H1 (cell line): ENCODE results near the gene TNS1. TPM values are rescaled to one million over a fixed set of nuclear protein-coding genes. Genes with fewer than 3 reads are reported as not detected.

ENCODE experiments used
- CTCF ChIA-PET: fragments of 300-600 bp; sonication (Branson Sonifier 250); formaldehyde crosslinking; loops from one replicate; lab custom pipeline; 2021; ENCODE audit not compliant: partially characterized antibody; lab: Charles Lee
- POLR2A ChIA-PET: fragments of 300-600 bp; sonication (Branson Sonifier 250); formaldehyde crosslinking; loops from one replicate; lab custom pipeline; 2021; ENCODE audit warnings: inconsistent platforms; ENCODE audit not compliant: partially characterized antibody; lab: Charles Lee
- DNase-seq, 2 experiments: peaks; one replicate each; pipeline versions ENCODE4 v3.0.0 to v3.0.0-alpha.2; 2010 to 2022; ENCODE audit warnings: low spot score in 2 of 2, low read depth in 1 of 2, mixed read lengths in 1 of 2
- FAIRE-seq: peaks from 2 replicates; lab custom pipeline; 2011; peaks lifted over from hg19 to GRCh38; lab: Jason Lieb, UNC
- H2AFZ ChIP-seq: 2 replicates; pipeline ENCODE4 v1.8.1; 2012; ENCODE audit warnings: low read length, inconsistent platforms
- H2AK5ac ChIP-seq: 2 replicates; pipeline ENCODE4 v1.6.1; 2013; ENCODE audit warnings: low read depth, low read length
- H2BK120ac ChIP-seq: replicated peaks from 2 replicates; pipeline ENCODE3; 2013; ENCODE audit warnings: low read depth, low read length, inconsistent platforms
- H2BK12ac ChIP-seq: 2 replicates; pipeline ENCODE4 v1.6.1; 2013; ENCODE audit warnings: low read depth, low read length
- H2BK15ac ChIP-seq: 2 replicates; pipeline ENCODE4 v1.6.1; 2013; ENCODE audit warnings: low read length
- H2BK20ac ChIP-seq: 2 replicates; pipeline ENCODE4 v1.6.1; 2013; ENCODE audit warnings: low read length
- H2BK5ac ChIP-seq: 2 replicates; pipeline ENCODE4 v1.6.1; 2013; ENCODE audit warnings: low read depth, low read length
- H3K14ac ChIP-seq: 2 replicates; pipeline ENCODE4 v1.6.1; 2013; ENCODE audit warnings: inconsistent platforms; ENCODE audit not compliant: insufficient read length
- H3K18ac ChIP-seq: 2 replicates; pipeline ENCODE4 v1.6.1; 2013; ENCODE audit warnings: low read length; ENCODE audit errors: extremely low read depth
- H3K23ac ChIP-seq: 2 replicates; pipeline ENCODE4 v1.6.1; 2013; ENCODE audit warnings: inconsistent platforms; ENCODE audit not compliant: insufficient read length
- H3K23me2 ChIP-seq: 2 replicates; pipeline ENCODE4 v1.6.1; 2013; ENCODE audit warnings: low read depth, low read length
- H3K27ac ChIP-seq: 2 replicates; pipeline ENCODE4 v1.6.1; 2011; ENCODE audit warnings: low read depth, low read length, inconsistent platforms
- H3K27me3 ChIP-seq, 4 experiments: replicated peaks in 1 of 4; 1 replicate in 1 of 4; 2 replicates in 3 of 4; pipeline versions ENCODE4 v1.6.1 to v1.8.1; 2011 to 2013; ENCODE audit warnings: low read length in 3 of 4, mild to moderate bottlenecking in 3 of 4, inconsistent platforms in 2 of 4, mixed read lengths in 2 of 4, moderate library complexity in 1 of 4; ENCODE audit not compliant: control insufficient read depth in 3 of 4, insufficient read depth in 3 of 4; ENCODE audit errors: extremely low read depth in 1 of 4
- H3K36me3 ChIP-seq, 4 experiments: 2 replicates each; pipeline versions ENCODE4 v1.6.1 to v1.8.1; 2011 to 2013; ENCODE audit warnings: mild to moderate bottlenecking in 4 of 4, low read length in 3 of 4, moderate library complexity in 2 of 4, control low read depth in 1 of 4, inconsistent platforms in 1 of 4; ENCODE audit not compliant: insufficient read depth in 4 of 4, control insufficient read depth in 2 of 4
- H3K4ac ChIP-seq: replicated peaks from 2 replicates; pipeline ENCODE3; 2013; ENCODE audit warnings: low read length, low read depth, mixed read lengths, inconsistent platforms; ENCODE audit not compliant: insufficient read length
- H3K4me1 ChIP-seq, 4 experiments: replicated peaks in 1 of 4; 1 replicate in 1 of 4; 2 replicates in 3 of 4; pipeline versions ENCODE4 v1.6.1 to v1.8.1; 2011 to 2013; ENCODE audit warnings: low read length in 3 of 4, inconsistent platforms in 2 of 4, mixed read lengths in 1 of 4; ENCODE audit not compliant: insufficient read depth in 4 of 4, control insufficient read depth in 3 of 4
- H3K4me2 ChIP-seq, 2 experiments: 2 replicates each; pipeline versions ENCODE4 v1.6.1 to v1.8.1; 2011 to 2013; ENCODE audit warnings: low read depth in 2 of 2, low read length in 2 of 2, control low read depth in 1 of 2, inconsistent platforms in 1 of 2, mild to moderate bottlenecking in 1 of 2; ENCODE audit not compliant: insufficient read depth in 1 of 2
- H3K4me3 ChIP-seq, 4 experiments: fragments of 200-600, 300-600 bp in 1 of 4; sonication (generic), shearing (Covaris generic), sonication (Bioruptor Twin) in 1 of 4; 2 replicates each; pipeline versions ENCODE4 v1.5.1 to v1.8.1; 2011 to 2016; ENCODE audit warnings: low read length in 4 of 4, low read depth in 3 of 4, control low read depth in 2 of 4, inconsistent platforms in 2 of 4, mild to moderate bottlenecking in 2 of 4, mixed read lengths in 1 of 4, moderate library complexity in 1 of 4; ENCODE audit not compliant: insufficient read depth in 2 of 4; ENCODE audit errors: extremely low read depth in 1 of 4
- H3K56ac ChIP-seq: replicated peaks from 2 replicates; pipeline ENCODE3; 2013; ENCODE audit warnings: low read depth, mild to moderate bottlenecking, mixed read lengths, low read length, inconsistent platforms; ENCODE audit not compliant: insufficient read length
- H3K79me1 ChIP-seq: 2 replicates; pipeline ENCODE4 v1.6.1; 2013; ENCODE audit warnings: low read depth, low read length, control low read depth
- H3K79me2 ChIP-seq, 2 experiments: 2 replicates each; pipeline versions ENCODE4 v1.6.1 to v1.8.1; 2012 to 2013; ENCODE audit warnings: low read length in 2 of 2, mild to moderate bottlenecking in 2 of 2, inconsistent platforms in 1 of 2; ENCODE audit not compliant: insufficient read depth in 2 of 2, control insufficient read depth in 1 of 2
- H3K9ac ChIP-seq, 4 experiments: replicated peaks in 1 of 4; 1 replicate in 1 of 4; 2 replicates in 3 of 4; pipeline versions ENCODE4 v1.6.1 to v1.8.1; 2011 to 2013; ENCODE audit warnings: low read depth in 3 of 4, low read length in 3 of 4, control low read depth in 2 of 4, mild to moderate bottlenecking in 2 of 4, moderate library complexity in 2 of 4, inconsistent platforms in 1 of 4; ENCODE audit errors: extremely low read depth in 1 of 4
- H3K9me3 ChIP-seq, 2 experiments: 2 replicates each; pipeline versions ENCODE4 v1.6.1 to v1.8.1; 2012 to 2013; ENCODE audit warnings: mild to moderate bottlenecking in 2 of 2, moderate library complexity in 2 of 2, control low read depth in 1 of 2, inconsistent platforms in 1 of 2, low read depth in 1 of 2, low read length in 1 of 2, mixed read lengths in 1 of 2; ENCODE audit not compliant: insufficient read depth in 2 of 2
- H4K20me1 ChIP-seq, 2 experiments: replicated peaks in 1 of 2; 2 replicates each; pipeline versions ENCODE3 to v1.8.1; 2011 to 2013; ENCODE audit warnings: inconsistent platforms in 2 of 2, low read length in 2 of 2, mild to moderate bottlenecking in 1 of 2; ENCODE audit not compliant: insufficient read depth in 2 of 2, control insufficient read depth in 1 of 2
- H4K5ac ChIP-seq: 2 replicates; pipeline ENCODE4 v1.6.1; 2013; ENCODE audit warnings: low read length, low read depth, mixed read lengths, inconsistent platforms; ENCODE audit not compliant: insufficient read length
- H4K8ac ChIP-seq: 2 replicates; pipeline ENCODE4 v1.8.0; 2013; ENCODE audit warnings: mild to moderate bottlenecking, moderate library complexity, low read length, inconsistent platforms; ENCODE audit not compliant: insufficient read depth; ENCODE audit errors: extremely low read depth
- H4K91ac ChIP-seq: replicated peaks from 2 replicates; pipeline ENCODE3; 2013; ENCODE audit warnings: low read length, mixed read lengths, inconsistent platforms; ENCODE audit not compliant: insufficient read length
- CBX5 ChIP-seq: fragments of 300-800, 300-1000 bp; sonication (generic); IDR thresholded peaks from 2 replicates; pipeline ENCODE4 v1.7.1; 2016; ENCODE audit warnings: antibody characterized with exemption, low read length, low read depth
- EGR1 ChIP-seq: IDR thresholded peaks from 2 replicates; pipeline ENCODE4 v1.6.1; 2011; ENCODE audit warnings: low read depth, low read length, borderline replicate concordance
- HDAC2 ChIP-seq, 2 experiments: fragments of 300-600 bp in 1 of 2; sonication (generic) in 1 of 2; IDR thresholded peaks; 2 replicates each; pipeline ENCODE4 v1.6.1; 2011 to 2012; ENCODE audit warnings: low read depth in 2 of 2, low read length in 2 of 2, mild to moderate bottlenecking in 2 of 2, moderate library complexity in 2 of 2, borderline replicate concordance in 1 of 2, inconsistent platforms in 1 of 2
- SP4 ChIP-seq: IDR thresholded peaks from 2 replicates; pipeline ENCODE4 v1.6.1; 2012; ENCODE audit warnings: low read length, inconsistent platforms
- SUZ12 ChIP-seq: fragments of 200-600 bp; sonication (generic); IDR thresholded peaks from 2 replicates; pipeline ENCODE4 v1.6.1; 2012; ENCODE audit warnings: mild to moderate bottlenecking, inconsistent platforms, low read length, moderate library complexity, mixed read lengths
- ZNF274 ChIP-seq: IDR thresholded peaks from 2 replicates; pipeline ENCODE4 v1.7.0; 2012; ENCODE audit warnings: low read length, borderline replicate concordance; ENCODE audit errors: extremely low read depth
- WGBS, 2 experiments: shearing (Covaris generic) in 1 of 2; methylation state at CpG; one replicate each; pipeline versions ENCODE4 v1.1.6 to v1.1.7; 2013 to 2015; ENCODE audit warnings: low lambda C conversion rate in 2 of 2, mixed read lengths in 2 of 2, inconsistent platforms in 1 of 2, low coverage in 1 of 2, missing lambda C conversion rate in 1 of 2; ENCODE audit not compliant: insufficient replicate concordance in 2 of 2, insufficient coverage in 1 of 2, insufficient read length in 1 of 2; ENCODE audit errors: extremely low coverage in 1 of 2, missing lambda C conversion rate in 1 of 2; 5-methylcytosine and 5-hydroxymethylcytosine counted together
- polyA plus RNA-seq, 7 experiments: library from polyadenylated mRNA; depleted of rRNA in 3 of 7; stranded (reverse) in 5 of 7; unstranded in 2 of 7; fragments of >200 nt in 5 of 7; fragments of 200-250 nt in 2 of 7; gene quantifications; 1 replicate in 5 of 7; 2 replicates in 1 of 7; 4 replicates in 1 of 7; pipeline versions ENCODE4 v1.2.1 to v1.2.3, GENCODE V29; 2011 to 2013; ENCODE audit warnings: missing spikeins in 2 of 7, mixed read lengths in 2 of 7
- total RNA-seq: library from RNA; stranded (reverse); fragmentation: NEBNext Ultra II Directional; extraction: Animal tissue kit (Norgen Biotek cat#: 25700); gene quantifications from 2 replicates; pipeline ENCODE4 v1.2.1, GENCODE V29; 2021

TNS1 gene
- total and polyA plus RNA-seq, 2 of the 8 experiments (the other 6 are each of a cell fraction or from before 2014, with no cell fraction given) = 1.5 to 5.1 TPM

DNA sequence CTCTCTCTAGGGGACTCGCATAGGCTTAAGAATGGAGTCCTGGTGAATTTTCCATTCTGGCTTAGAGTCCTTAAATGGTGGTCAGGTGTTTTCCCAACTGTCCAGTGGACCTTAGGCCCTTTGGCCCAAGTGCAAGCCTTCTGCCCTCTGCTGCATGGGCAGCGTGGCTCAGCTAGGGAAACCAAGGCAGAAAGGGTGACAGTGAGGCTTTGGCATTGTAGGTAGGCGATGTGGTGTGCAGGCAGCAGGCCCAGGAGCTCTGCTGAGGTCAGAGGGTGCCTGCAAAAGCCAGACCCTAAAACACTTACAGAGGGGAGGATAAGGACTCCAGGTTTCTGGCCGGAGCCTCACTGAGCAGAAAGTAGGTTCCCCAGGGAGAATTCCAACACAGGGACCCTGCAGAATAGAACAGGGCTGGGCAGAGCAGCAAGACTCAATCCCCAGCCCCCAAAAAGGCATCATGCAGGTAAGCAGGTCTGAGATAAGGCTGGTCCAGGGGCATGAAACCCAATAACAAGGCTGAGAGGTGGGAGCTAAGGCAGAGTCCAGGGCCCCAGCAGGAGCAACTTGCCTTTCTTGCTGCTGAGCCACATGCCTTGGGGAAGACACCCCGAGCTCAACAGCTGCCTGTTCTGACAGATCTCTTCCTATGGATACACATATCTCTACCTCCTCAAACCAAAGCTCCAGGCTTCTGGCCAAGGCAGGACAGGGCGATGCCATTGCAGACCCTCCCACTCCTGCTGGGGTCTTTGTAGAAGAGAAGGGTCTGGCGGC is 199.7 kb downstream of the TNS1 start:
- peaks cover 0 to 5% (median 0%) of the 10 kb centered on the region in 4 experiments; a peak in 1 of 7 replicates for H3K4me1 ChIP-seq
- ChIA-PET POLR2A (interaction anchor here (0.6 kb wide), 1 partner anchor 927 kb away, joined by 3 read pairs; no protein-coding TSS in a partner anchor), CTCF (interaction anchor here (0.6 to 30.4 kb wide), 12 partner anchors 8 to 190 kb away, joined by 3 to 759 read pairs (median 7); no protein-coding TSS in a partner anchor)
- H3K27me3 ChIP-seq = no peaks in the 10 kb centered on the region
- no peak overlapping the region; the same call in 1 of the 2 replicates for H4K8ac ChIP-seq
- H3K79me1 ChIP-seq = no peaks in the 10 kb centered on the region; the same call in 1 of the 2 replicates
- H3K23ac ChIP-seq = no peak overlapping the region
- peaks cover 0 to 5% of the 10 kb centered on the region in 2 experiments for H4K20me1 ChIP-seq
- no peak overlapping the region for H3K18ac ChIP-seq
- WGBS, 2 experiments = 84% methylated on average over 7 of the region's 7 CpGs; no CpG with 5 or more reads in 1 of the 2 experiments
- H3K4me2 ChIP-seq = no peak overlapping the region
- H3K23me2 ChIP-seq = peaks cover 6% of the 10 kb centered on the region
- no peak overlapping the region for H2BK5ac ChIP-seq
- no peak overlapping the region for H3K9ac ChIP-seq
- H3K79me2 ChIP-seq = no peaks in the 10 kb centered on the region
- no peak overlapping the region for H3K27ac ChIP-seq
- no peaks in the 10 kb centered on the region for H3K9me3 ChIP-seq
- H3K4ac ChIP-seq = no peak overlapping the region
- TF ChIP-seq ZNF274 (no peak), SUZ12 (no peak), EGR1 (no peak), CBX5 (no peak), SP4 (no peak), HDAC2 (IDR thresholded peaks at IDR 0.05; ENCODE audit: borderline replicate concordance in 1 of 2, low read depth in 2 of 2, low read length in 2 of 2) (no peak)
- TF ChIP-seq, all 59 proteins: peak for 0
- Histone ChIP-seq H3K36me3 (no peaks in the 10 kb centered on the region), H3K14ac (no peak overlapping the region), H2AK5ac (no peak overlapping the region), H2AFZ (no peak overlapping the region), H3K56ac (no peak overlapping the region), H2BK12ac (no peak overlapping the region), H4K91ac (no peak overlapping the region), H2BK15ac (no peak overlapping the region), H2BK120ac (no peak overlapping the region), H4K5ac (no peak overlapping the region), H2BK20ac (no peak overlapping the region), H3K4me3 (no peak overlapping the region)
- FAIRE-seq (no peak), DNase-seq (no peak)
